LNCAP (cell line): ENCODE measurements around the gene TUT4.

ENCODE experiments used
- TF ChIP-seq, protein P1 (sequence below): fragments of 450-650 bp; IDR thresholded peaks from 2 replicates; pipeline ENCODE4 v1.5.1; 2017; ENCODE audit warnings: mild to moderate bottlenecking

The TUT4 gene

DNA sequence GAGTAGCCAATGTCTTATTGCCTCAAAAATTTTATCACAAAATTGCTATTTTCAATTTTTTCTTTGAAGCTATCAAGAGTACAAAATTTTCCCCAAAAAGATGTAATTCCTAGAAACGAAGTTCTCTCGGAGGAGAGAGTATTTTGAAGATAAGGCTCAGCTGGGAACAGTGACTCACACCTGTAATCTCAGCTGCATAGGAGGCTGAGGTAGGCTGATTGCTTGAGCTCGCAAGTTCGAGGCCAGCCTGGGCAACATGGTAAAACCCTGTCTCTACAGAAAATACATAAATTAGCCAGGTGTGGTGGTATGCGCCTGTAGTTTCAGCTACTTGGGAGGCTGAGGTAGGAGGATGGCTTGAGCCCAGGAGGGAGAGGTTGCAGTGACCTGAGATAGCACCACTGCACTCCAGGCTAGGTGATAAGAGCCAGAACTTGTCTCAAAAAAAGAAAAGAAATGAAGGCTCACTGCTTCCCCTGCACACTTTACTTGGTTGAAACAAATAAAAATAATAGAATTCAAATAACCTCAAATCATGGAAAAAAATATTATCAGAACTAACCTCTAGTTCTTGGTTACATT, 22.2 kb downstream of the TUT4 start:
- TF ChIP-seq, protein P1, sequence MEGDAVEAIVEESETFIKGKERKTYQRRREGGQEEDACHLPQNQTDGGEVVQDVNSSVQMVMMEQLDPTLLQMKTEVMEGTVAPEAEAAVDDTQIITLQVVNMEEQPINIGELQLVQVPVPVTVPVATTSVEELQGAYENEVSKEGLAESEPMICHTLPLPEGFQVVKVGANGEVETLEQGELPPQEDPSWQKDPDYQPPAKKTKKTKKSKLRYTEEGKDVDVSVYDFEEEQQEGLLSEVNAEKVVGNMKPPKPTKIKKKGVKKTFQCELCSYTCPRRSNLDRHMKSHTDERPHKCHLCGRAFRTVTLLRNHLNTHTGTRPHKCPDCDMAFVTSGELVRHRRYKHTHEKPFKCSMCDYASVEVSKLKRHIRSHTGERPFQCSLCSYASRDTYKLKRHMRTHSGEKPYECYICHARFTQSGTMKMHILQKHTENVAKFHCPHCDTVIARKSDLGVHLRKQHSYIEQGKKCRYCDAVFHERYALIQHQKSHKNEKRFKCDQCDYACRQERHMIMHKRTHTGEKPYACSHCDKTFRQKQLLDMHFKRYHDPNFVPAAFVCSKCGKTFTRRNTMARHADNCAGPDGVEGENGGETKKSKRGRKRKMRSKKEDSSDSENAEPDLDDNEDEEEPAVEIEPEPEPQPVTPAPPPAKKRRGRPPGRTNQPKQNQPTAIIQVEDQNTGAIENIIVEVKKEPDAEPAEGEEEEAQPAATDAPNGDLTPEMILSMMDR, result no peak

DNA sequence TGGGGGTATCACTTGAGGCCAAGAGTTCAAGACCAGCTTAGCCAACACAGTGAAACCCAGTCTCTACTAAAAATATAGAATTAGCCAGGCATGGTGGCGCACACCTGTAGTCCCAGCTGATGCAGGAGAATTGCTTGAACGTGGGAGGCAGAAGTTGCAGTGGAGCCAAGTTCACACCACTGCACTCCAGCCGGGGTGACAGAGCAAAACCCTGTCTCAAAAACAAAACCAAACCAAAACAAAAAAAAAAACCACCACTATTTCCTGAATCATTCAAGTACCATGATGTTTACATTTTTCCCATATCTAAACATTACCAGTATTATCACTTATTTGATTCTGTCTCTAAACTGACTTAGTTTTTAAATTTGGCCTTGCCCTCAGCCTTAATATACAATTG, 29.5 kb downstream of the TUT4 start:
- TF ChIP-seq, protein P1, result no peak

DNA sequence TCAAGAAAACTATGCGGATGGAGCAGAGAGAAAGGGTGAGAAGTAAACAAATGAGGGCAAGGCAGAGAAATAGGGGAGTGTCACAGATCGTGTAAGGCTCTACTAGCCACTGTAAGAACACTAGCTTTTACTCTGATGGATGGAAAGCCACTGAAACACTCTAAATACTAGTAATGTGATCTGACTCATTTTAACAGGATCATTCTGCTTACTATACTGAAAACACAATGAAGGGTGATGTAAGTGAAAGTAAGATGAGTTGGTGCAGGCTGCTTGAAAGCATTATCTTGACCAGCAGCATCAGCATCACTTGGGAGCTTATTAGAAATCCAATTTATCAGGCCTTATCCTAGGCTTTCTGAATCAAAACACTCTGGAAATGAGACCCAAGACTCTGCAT, 32.7 kb downstream of the TUT4 start:
- TF ChIP-seq, protein P1, result no peak

DNA sequence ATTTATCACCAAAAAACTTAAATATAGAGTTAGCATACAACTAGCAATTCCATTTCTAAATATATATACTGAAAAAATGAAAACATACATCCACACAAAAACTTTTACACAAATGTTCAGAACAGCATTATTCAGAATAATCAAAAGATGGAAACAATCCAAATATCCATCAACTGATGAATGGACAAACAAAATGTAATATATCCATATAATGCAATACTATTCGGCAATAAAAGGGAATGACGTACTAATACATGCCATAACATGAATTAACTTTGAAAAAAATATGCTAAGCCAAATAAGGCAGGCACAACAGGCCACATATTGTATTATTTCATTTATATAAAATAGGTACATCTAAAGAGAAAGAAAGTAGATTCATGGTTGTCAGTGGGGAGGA, 33.9 kb downstream of the TUT4 start:
- TF ChIP-seq, protein P1, result no peak

DNA sequence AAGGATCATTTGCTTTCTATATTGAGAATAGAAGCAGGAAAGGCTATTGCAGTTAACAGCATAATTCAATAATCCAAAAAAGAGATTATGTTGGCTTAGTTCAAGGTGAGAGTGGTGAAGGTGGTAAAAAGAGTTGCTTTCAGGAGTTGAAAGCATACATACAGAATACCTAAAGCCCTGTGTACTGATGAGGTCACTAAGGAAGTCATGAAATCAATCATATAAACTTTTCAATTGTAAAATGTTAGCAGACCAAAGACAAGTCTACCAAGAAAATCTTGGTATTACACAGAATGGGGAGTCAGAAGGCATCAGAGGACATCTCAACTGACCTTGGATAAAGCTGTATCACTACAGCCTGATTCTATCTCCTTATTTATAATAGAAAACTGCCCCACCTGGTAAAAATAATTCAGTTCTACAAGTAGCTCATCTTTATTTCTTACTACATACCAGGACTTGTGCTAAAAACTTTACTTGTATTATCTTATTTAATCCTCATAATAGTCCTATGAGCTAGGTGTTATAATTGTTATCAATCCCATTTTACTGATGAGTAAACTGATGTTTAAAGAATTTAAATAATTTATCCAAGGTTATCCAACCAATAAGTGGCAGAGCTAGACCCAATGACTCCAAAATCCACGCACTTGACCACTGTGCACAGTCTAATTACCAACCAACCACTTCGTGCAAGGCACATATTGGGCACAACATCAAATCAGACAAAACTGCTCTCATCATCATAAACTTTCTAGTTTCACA, 40.9 kb downstream of the TUT4 start:
- TF ChIP-seq, protein P1, result no peak

DNA sequence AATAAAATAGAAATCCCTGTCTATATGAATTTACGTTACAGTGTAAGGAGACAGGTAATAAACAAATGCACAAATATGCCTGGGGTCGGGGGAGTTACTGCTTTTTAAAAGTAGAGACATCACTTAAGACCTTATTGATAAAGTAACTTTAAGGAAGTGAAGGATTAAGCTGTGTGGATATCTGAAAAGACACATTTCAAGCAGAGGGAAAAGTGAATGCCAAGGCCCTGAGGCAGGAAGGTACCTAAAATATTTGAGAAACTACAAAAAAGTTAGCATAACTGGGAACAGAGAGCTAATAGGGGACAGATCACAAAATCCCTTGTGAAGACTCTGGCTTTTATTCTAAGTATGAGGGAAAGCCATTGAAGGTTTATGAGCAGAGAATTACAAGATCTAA, 41.5 kb downstream of the TUT4 start:
- TF ChIP-seq, protein P1, result no peak

DNA sequence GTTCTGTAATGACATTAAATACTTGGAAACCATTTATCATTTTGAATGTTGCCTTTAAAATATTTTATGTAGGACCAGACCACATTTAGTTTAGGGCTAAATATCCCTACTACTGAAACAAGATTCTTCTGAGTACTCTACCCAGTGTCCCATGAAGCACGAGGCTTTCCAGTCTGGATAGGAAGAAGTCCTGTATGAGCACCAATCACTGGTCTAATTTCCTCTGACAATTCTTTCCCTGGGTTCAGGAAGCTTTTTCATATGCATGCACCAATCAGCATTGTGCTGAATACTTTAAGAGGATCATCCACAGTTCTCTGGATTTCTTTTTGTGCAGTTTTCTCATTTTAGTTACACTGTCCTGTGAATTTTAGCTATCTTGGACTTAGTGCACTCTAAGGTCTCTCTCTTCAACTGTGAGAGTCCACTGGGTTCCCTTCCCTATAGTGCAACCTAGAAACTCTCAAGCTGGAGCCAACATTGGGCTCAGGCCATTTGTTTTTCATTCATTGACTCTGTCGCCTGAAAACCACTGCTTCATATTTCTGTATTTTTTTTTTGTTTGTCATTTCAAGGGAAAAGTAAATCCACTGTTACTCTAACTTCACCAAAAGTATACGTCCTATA, 45.9 kb downstream of the TUT4 start:
- TF ChIP-seq, protein P1, result no peak
